ENCODE measurements around the gene RELT.

RELT gene

DNA sequence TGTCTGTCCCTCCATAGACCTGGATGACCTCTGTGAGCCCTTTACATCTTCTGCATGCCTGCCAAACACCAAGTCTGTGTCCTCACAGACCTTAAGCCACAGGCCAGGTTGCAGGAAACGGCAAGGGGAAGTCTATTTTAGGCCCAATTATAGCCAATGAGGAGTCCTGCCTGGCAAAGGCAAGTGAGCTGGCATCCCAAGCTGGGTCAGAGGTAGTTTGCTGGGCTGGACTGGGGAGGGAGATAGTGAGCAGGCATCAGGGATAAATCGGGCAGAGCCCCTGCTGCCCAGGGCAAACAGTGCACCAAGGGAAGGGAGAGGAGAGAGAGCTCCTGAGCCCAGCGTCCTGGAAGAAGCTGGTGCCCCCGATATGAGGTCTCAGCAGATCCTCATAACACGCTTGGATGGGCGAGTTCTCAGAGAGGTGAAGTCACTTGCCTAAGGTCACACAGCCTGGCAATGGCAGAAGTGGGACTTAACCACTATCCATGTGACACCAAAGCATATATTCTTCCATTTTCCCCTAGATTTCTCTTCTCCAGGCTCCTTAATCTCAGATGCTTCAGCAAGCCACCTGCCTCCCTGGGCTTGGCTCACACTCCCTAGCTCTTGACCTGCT lies 3.7 kb upstream of the RELT start:
- no peak for DNase-seq (ENCODE audit: low read depth in 2 of 3, low spot score in 1 of 3)

DNA sequence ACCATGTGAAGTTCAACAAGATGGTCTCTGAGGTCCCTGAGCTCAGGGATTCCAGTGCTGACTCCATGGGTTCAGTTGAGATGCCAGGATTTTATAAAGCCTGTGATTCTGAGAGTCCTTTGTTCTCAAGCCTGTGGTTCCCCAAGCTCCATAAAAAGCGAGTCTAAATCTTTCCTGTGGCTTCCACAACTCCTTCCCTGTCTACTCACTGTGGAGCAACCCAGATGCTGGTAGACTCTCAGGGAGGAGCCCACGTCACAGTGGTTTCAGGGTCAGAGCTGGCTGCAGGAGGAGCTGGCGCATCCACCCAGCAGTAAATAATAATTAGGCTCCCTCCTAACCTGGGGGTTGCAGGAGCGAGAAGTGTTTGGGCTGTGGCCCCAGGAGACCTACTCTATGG lies 2.0 kb upstream of the RELT start:
- DNase-seq (ENCODE audit: low read depth in 2 of 3, low spot score in 1 of 3) = no peak

DNA sequence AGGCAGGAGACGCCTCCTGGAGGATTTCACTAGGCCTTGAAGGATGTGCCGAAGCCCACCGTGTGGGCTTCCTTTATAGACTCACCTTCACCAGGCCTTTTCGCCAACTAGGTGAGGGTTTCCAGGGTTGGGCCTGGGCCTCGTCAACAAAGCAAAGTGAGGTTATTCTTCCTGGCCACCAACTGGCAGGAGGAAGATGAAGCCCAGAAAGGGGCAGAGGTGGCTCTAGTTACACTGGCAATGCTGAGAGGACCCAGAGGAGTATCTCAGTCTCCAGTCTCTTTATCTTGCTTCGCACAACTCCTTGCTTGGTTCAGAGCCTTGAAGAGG lies 404 bp upstream of the RELT start:
- DNase-seq (ENCODE audit: low read depth in 2 of 3, low spot score in 1 of 3) = no peak

DNA sequence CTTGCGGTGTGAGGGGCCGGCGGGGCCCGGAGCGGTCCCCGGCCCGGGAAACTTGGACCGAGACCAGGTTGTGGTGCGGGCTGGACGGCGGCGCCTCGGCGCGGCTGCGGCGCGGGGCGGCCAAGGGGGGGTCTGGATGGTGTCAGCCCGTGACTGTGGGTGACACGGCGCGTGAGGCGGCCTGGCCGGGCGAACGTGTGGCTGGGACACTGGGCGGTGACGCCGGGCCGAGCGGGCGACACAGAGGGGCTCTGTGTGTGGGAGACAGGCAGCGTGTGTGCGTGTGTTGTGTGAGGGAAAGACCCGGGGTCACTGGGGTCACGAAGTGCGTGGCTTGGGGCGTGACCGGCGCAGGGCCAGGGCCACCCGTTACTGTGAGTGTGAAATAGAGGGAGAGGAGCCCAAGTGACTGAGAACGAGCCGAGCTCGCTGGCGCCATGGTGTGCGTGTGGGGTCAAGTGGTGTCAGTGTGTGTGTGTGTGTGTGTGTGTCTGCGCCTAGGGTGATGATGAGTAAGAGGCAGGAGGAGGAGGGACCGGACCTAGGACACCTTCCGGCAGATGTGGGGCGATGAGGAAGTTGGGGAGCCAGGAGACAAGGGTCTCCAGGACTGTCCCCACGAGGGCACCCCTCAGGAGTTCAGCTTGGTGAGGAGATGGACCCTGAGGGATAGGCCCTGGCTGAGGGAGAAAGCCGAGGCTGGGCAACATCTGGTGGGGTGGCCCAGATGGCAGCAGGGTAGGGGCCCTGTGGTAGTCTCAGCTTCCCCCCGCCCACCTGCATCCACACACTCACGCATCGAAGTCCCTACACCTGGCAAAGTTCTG lies 817 bp downstream of the RELT start:
- DNase-seq (ENCODE audit: low read depth in 2 of 3, low spot score in 1 of 3) = peak; percentile 38 to 52 (median 50)

DNA sequence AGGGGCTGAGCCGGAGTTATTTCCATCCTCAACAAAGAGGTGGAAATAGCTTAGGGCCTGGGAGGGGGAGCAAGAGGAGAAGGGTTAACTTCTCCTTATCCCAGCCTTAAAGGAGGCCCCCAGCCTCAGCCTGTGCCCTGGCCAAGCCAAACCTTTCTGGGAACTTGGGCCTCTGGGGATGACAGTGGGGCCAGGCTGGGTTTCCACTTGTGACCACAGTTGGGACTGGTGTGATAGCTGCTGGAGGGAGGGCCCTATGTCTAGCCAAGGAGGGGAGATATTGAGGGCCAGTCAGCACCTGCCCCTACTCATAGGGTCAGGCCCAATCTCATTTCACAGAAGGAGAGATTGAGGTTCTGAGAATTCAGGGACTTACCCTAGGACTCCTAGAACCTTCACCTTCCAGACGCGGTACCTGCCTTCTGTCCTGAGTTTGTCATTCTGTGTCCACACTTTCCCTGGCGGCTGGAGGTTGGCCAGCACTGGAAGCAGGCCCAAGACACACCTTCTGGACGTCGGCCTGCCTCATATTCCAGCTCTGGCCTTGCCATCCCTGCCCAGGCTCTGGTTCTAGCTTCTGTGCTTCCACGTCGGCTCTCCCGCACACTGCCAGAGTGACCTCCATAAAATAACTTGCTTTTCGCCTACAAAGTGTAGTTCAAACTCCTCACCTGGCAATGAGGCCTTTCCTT lies 3.1 kb downstream of the RELT start:
- no peak for DNase-seq (ENCODE audit: low read depth in 2 of 3, low spot score in 1 of 3)

DNA sequence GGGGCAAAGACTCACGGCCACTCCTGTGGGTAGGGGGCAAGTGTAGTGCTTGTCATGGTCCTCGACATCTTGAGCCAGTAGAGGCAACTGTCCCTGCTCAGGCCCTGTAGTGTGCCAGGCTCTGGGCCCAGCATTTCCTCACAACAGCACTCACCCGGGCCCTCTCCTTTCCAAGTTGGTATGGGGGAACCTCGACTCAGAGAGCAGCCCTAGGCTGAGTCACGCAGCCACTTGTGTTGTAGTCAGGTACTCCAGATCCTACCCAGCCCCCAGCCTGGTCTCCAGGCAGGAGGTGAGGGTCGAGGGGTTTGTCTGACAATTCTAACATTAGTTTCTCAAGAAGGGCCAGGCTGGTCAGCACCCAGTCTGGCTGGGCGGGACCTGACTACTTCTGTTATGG lies 4.1 kb downstream of the RELT start:
- DNase-seq (ENCODE audit: low read depth in 2 of 3, low spot score in 1 of 3) = no peak

DNA sequence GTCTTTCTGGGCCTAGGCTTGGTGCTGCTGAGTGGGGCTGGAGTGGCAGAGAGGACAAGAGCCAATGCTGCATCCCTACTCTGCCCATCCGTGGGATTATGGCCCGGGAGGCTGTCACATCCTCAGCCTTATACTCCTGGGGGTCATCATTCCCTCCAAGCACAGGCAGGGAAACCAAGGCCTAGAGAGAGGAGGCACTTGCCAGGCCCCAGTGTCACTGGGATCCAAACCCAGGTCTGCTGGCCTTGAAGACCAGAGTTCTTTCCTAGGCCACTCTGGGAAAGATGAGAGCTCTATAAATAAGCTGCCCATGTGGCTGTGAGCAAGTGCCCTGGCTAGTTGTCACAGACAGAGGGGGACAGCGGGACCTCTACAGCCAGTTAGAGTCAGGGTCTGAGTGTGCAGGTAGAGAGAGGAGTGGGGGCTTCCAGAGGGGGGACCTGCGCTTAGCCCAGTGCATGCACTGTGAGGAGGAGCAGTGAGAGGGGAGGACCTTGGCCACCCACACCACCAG lies 4.8 kb downstream of the RELT start:
- no peak for DNase-seq (ENCODE audit: low read depth in 2 of 3, low spot score in 1 of 3)

DNA sequence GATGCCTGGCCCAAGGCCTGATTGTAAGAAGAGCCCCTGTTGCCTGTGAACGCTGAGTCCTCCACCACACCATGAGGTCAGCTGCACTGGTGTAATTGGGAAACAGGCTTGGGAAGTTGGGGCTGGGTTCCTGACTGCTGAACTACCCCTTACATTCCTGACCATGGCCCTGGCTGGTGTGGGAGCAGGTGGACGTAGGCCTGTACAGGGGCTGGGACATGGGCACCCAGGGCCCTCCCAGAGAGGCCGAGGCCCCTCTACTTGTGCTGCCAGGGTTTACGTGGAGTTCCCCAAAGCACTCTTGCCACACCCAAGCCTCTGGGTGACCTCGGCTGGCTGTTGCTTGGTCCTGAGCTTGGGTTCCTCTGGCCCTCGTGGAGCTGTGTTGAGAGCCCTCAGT lies 5.4 kb downstream of the RELT start:
- DNase-seq (ENCODE audit: low read depth in 2 of 3, low spot score in 1 of 3) = no peak

DNA sequence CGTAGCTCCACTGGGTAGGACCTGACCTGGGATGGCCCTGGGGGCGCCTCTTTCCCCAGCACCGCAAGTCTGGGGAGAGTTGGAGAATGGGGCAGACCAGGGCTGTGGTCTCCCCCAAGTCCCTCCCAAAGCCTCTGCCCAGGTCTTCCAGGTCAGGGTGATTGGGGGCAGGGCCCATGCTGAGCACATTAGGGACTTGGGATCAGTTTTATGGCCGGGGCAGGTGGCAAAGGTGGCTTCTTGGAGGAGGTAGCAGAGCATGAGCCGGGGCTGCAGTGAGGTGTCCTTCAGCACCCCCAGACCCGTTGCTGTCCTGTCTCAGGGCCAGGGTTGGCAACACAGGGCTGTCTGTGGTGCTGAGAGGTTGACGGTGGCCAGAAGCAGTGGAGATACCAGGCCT lies 6.0 kb downstream of the RELT start:
- DNase-seq (ENCODE audit: low read depth in 2 of 3, low spot score in 1 of 3) = no peak

DNA sequence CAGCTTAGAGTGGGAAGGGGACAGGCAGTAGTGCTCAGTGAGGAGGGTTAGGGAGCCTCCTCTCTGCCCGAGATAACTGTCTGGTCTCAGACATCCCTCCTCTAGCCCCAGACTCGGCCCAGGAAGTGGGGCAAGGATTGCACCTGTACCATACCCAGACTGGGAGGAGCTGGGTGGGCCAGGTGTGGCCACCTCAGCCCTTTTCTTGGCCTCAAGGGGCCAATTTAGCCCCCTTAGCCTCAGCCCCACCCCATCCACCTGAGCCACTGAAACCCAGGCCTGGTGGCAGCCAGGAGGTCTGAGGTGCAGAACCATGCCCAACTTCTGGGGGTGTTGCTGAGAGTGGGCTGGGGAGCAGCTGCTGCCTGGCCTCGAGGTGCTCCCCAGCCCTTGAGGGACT lies 6.5 kb downstream of the RELT start:
- no peak for DNase-seq (ENCODE audit: low read depth in 2 of 3, low spot score in 1 of 3)

DNA sequence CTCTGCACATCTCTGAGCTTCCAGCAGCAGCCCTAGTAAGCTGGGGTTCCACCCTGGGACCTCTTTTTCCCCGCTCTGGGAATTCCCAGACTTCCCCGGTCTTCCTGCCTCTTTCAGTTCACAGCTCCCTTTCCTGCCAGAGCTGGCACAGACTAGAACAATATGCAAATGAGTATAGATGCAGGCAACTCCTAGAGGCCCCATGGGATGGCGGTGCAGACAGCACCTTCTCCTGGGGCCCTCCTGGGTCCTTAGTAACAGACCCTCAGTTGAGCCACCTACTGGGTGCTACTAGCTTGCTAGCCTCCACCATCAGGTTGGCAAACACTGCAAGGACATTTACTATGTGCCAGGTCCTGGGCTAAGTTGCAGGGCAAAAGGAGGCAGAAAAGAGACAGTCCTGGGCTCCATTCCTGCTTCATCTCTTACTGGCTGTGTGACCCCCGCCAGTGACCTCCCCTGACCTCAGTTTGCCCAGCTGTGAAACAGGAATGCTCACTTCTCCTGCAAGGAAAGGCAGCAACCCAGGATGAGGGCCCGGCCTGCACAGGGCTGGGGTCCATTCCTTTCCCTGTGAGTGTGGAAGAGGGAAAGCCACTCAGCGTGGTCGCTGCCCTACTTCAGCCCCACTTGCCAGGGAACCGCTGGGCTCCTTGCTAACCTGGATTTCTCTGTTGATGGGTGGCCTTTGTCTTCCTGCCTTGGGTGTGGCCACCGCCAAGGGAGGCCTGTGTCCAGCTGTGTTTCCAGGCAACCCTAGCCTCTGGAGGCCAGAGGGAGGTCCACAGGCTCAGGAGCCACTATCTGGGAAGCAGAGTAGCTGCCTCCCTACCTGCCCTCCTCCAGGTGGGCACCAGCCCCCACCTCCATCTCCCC lies 7.3 kb downstream of the RELT start:
- no peak for DNase-seq (ENCODE audit: low read depth in 2 of 3, low spot score in 1 of 3)

DNA sequence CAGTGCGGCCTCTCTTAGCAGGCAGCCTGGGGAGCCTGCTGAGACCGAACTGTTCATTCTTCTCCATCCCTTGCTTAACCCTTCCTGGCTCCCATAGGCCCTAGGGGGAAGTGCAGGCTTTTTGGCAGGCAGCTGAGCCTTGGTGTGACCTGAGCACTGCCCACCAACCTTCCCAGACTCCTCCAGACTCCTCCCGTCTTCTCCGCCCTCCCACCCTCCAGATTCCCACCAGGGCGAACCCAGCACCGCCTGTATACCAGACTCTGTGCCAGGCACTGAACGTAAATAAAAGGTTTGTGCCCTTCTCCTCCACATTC lies 7.9 kb downstream of the RELT start:
- no peak for DNase-seq (ENCODE audit: low read depth in 2 of 3, low spot score in 1 of 3)

DNA sequence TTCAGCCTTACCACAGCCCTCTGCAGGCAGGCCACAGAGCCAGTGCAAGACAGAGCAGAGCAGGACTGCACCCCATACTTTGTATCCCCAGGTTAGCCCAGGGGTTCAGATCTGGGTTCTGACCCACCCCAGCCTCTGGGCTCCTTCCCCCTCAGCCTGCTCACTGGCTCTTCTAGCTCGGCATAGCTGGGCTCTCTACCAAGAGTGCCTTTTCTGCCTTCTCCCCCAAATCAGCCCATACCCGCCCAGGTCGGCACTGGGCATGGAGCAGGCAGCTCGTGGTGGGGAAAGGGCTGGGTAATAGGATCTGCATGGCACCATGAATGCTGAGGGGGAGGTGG lies 8.3 kb downstream of the RELT start:
- DNase-seq (ENCODE audit: low read depth in 2 of 3, low spot score in 1 of 3) = no peak

DNA sequence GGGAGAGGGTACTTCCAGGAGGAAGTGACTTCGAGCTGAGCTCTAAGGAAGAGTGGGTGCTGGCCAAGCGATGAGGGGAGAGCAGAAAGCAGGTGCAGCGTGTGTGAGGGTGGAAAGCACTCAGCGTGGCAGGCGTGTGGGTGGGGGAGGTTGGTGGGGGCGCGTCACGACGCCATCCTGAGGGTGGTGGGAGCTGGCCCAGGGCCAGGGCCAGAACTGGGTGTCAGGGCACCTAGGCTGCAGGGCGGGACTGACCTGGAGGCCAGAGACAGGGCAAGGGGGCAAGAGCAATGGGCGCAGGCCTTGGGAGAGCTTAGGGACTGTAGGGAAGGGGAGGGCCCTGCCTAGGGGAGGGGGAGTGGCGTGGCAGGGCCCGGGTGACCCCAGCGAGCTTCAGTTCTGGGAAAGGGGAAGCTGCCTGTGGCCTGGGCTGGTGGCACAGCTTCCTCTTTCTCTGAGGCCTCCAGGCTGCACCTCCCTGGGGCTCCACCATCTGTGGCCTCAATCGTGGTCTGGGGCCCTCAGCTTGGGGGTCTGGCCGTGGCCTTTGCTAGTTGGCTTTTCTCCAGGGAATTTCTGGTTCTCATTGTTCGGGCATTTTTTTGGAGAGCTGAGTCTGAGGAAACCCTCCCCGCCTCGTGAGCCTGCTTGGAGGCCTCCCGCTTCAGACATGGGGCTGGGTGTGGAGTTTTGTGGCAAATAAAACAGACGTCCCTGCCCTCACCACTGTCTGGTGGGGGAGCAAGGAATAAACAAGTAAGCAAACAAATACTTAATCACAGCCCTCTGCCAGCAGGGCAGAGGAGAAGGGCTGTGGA lies 8.9 kb downstream of the RELT start:
- DNase-seq (ENCODE audit: low read depth in 2 of 3, low spot score in 1 of 3) = no peak

DNA sequence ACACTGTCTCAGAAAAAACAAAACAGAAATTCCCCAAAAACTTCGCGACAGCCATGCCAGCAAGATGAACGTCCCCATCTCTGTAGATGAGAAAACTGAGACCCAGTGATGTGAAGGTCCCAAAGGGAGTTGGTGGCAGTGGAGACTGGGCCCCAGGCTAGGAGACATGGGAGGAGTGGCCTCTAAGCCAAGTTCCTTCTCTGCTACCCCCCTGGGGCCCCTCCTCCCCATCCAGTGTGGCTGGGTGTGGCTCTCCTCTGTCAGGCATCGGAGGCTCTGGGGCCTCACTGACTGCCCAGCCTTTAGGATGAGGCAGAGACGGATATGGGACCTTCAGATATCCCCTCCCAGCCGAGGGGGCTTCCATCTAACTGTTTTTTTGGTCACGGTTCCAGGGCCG lies 9.8 kb downstream of the RELT start:
- no peak for DNase-seq (ENCODE audit: low read depth in 2 of 3, low spot score in 1 of 3)

DNA sequence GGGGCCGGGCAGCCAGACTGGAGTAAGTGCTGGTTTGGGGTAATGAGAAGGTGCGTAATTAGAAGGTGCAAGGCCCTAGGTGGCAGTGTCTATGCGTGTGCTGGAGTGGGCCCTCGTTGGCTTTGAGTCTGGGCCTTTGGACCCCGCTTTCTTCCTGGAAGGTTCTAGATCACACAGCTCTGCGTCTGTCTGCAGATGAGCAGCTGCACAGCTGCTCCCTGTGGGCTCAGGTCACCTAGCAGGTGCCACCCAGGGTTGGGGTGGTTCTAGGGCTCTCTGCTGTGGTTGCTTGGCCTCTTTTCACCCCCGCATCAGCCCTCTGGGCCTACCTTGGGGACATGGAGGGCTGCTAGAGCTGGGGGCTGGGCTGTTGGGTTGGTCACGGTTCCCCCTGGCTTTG lies 10.3 kb downstream of the RELT start:
- no peak for DNase-seq (ENCODE audit: low read depth in 2 of 3, low spot score in 1 of 3)

DNA sequence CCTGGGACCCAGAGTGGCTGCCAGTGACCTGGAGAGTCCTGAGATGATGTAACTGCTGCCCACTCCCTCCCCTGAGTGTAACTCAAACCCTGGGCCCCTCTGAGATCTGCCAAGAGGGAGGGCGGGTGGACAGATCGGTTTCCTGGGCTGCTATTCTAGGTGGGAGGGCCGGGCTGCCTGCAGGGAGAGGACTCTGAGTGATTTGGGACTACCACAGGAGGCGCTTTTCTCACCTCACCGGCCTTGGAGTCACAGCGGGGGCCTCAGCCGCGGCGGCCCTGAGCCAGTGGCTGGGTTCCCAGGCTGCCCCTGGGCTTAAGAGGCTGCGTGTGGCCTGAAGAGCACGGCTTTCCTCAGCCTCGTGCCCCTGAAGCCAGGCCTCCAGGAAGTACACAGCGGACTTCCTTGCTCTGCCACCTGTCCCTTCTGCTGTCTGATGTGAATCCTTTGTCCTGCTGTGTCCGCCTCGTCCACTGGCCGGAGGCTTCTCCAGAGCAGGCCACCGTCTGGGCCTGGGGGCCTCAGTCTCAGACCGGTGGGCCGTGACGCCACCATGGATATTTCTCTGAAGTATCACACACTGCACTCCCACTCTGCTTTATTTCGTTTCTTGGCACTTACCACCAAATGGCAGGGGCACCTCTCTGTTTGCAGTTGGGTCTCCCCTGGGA lies 11.5 kb downstream of the RELT start:
- no peak for DNase-seq (ENCODE audit: low read depth in 2 of 3, low spot score in 1 of 3)

DNA sequence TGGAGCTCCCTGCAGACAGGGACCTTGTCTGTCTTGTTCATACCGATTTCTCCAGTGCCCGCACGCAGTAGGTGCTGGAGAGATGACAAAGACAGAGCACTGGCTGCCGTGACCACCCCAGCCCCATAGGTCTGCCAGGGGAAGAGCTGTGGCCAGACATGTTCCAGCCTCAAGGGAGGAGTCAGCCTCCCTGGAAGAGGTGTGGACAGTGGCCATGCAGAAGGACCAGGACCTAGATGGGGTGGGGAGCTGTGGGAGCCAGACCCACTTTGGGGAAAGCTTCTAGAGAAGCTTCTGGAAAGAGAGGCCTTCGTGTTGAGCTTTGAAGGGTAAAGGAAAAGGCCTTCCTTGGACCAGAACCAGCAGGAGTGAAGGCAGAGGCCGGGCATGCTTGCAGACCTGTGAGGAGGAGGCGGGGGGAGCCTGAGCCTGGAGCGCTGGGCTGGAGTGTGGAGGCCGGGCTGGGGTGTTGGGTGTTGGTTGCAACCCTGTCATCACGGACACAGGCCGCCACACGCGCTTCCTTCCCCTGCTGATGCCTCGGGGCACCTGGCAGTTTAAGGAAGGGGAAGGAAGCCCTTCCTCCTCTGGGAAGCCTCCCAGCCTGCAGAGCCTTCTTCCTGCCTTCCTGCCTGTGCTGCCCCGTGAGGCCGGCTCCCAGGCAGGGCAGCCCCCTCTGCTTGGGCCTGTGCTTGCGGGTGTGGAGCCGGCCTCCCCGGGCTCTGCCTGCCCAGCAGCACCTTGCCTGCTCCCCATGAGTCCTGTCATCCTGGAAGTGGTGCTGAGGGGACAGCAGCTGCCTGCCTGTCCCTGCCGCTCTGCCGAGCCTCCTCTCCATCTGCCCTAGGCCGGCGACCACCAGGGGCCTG lies 12.3 kb downstream of the RELT start:
- DNase-seq (ENCODE audit: low read depth in 2 of 3, low spot score in 1 of 3) = no peak

DNA sequence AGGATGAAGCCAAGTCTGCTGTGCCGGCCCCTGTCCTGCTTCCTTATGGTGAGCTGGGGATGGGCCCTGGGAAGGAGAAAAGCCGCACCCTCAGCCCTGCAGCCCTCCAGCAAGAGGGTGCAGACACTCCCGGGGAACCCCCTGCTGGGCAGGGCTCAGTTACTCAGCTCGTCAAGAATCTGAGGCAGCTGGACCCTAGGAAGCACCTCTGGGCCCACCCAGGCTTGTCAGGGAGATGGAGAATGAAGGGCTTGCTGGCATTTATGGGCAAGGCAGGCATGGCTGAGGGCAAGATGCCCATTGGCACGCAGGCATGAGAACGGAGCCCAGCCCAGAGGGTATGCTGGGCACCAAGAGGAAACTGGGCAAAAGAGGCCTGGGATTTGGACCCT lies 12.9 kb downstream of the RELT start:
- DNase-seq (ENCODE audit: low read depth in 2 of 3, low spot score in 1 of 3) = no peak

Data from stimulated activated CD4-positive, alpha-beta T cell treated with anti-CD3 and anti-CD28 coated beads, Interleukin-12 subunit alpha, Interleukin-12 subunit beta, amount 100 ng/mL, for 48 hours (primary cell).